Measurements from ENCODE around the gene PNMA8A.

DNA sequence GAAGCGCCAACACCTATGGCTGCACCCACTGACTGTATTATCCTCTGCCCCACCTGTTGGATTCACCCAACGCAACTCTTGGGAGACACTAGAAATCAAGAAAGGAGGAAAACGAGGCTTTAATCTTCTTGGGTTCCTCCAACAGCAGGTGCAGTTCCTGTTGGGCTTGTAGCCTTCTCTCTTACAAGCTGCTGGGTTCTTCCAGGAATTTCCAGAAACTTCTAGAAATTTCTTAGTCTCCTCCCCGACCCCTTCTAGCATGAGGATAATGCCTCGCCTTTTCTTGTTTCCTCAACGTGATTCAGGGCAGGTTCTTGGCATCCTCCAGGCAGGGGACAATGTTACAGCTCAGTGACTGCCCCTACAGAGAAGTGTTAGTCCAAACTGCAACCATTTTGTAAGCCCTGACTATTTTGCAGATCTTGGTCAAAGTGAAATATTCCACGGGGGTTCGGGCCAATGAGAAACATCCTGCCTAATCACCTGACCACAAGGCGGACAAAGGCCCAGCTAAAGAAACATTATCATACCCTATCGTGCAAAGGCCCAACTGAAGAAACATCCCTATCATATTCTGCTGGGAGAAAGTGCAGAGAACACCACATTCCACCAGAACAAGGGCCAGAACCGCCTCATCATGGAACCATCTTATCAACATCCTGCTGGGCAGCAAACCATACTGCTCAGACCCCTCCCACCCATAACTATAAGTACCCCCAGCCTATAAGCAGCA lies 614 bp upstream of the PNMA8A start:
- TF ChIP-seq POLR2AphosphoS5 (IDR thresholded peaks at IDR 0.05; ENCODE audit: low read depth, low read length) (no peak), SIN3A (conservative IDR thresholded peaks at IDR 0.05 in 1 of 2, IDR thresholded peaks at IDR 0.05 in 1 of 2; ENCODE audit: low read depth in 1 of 2, low read length in 2 of 2) (no peak), ATF2 (IDR thresholded peaks at IDR 0.05; ENCODE audit: low read length) (no peak), TEAD4 (IDR thresholded peaks at IDR 0.05; ENCODE audit: low read depth, low read length) (no peak), RFX5 (IDR thresholded peaks at IDR 0.05; ENCODE audit: borderline replicate concordance, low read depth, low read length) (no peak)

Data from H1 (cell line).